Neuronal stem cell (in vitro differentiated cells): ENCODE measurements around the gene KDM4B.

Source experiments
- DNase-seq: peaks from one replicate; pipeline ENCODE4 v3.0.0-alpha.2; 2013; ENCODE audit warnings: low spot score
- H2AFZ ChIP-seq: one replicate; pipeline ENCODE4 v1.6.1; 2013; ENCODE audit warnings: mild to moderate bottlenecking, low read length, inconsistent platforms
- H2AK5ac ChIP-seq: 2 replicates; pipeline ENCODE4 v1.6.1; 2013; ENCODE audit warnings: low read depth, mild to moderate bottlenecking, inconsistent platforms, low read length, moderate library complexity, mixed read lengths
- H2BK120ac ChIP-seq: 2 replicates; pipeline ENCODE4 v1.6.1; 2013; ENCODE audit warnings: low read depth, mild to moderate bottlenecking, inconsistent platforms, low read length, moderate library complexity, mixed read lengths
- H2BK12ac ChIP-seq: one replicate; pipeline ENCODE4 v1.6.1; 2013; ENCODE audit warnings: low read length, inconsistent platforms
- H2BK15ac ChIP-seq: 2 replicates; pipeline ENCODE4 v1.6.1; 2013; ENCODE audit warnings: mild to moderate bottlenecking, low read length, inconsistent platforms, mixed read lengths
- H2BK5ac ChIP-seq: one replicate; pipeline ENCODE4 v1.6.1; 2013; ENCODE audit warnings: inconsistent platforms, mild to moderate bottlenecking, low read length, moderate library complexity
- H3K14ac ChIP-seq: one replicate; pipeline ENCODE4 v1.6.1; 2013; ENCODE audit warnings: low read length, inconsistent platforms
- H3K18ac ChIP-seq: 2 replicates; pipeline ENCODE4 v1.6.1; 2013; ENCODE audit warnings: low read length, inconsistent platforms
- H3K23ac ChIP-seq: 2 replicates; pipeline ENCODE4 v1.6.1; 2013; ENCODE audit warnings: low read depth, mild to moderate bottlenecking, mixed read lengths, low read length, inconsistent platforms; ENCODE audit not compliant: poor library complexity
- H3K27ac ChIP-seq: replicated peaks from 3 replicates; pipeline ENCODE4 v1.5.1; 2013; ENCODE audit warnings: low read length, inconsistent platforms
- H3K27me3 ChIP-seq, 3 experiments: 2 replicates each; pipeline ENCODE4 v1.6.1; 2013; ENCODE audit warnings: low read length in 3 of 3, mild to moderate bottlenecking in 2 of 3, inconsistent platforms in 1 of 3, low read depth in 1 of 3, mixed read lengths in 1 of 3, moderate library complexity in 1 of 3; ENCODE audit not compliant: control insufficient read depth in 3 of 3, insufficient read depth in 3 of 3
- H3K36me3 ChIP-seq, 2 donors: replicated peaks in 1 of 2; 2 replicates each; pipeline ENCODE4 v1.6.1; 2013; ENCODE audit warnings: low read length in 2 of 2; ENCODE audit not compliant: control insufficient read depth in 2 of 2, insufficient read depth in 2 of 2
- H3K4ac ChIP-seq: 2 replicates; pipeline ENCODE4 v1.6.1; 2013; ENCODE audit warnings: inconsistent platforms, mild to moderate bottlenecking, low read length, moderate library complexity
- H3K4me1 ChIP-seq, 2 donors: 1 replicate in 1 of 2; 2 replicates in 1 of 2; pipeline ENCODE4 v1.6.1; 2013; ENCODE audit warnings: low read length in 2 of 2, low read depth in 1 of 2; ENCODE audit not compliant: control insufficient read depth in 2 of 2, insufficient read depth in 1 of 2
- H3K4me2 ChIP-seq: one replicate; pipeline ENCODE4 v1.6.1; 2013; ENCODE audit warnings: mild to moderate bottlenecking, low read length, inconsistent platforms; ENCODE audit not compliant: insufficient read depth, poor library complexity, severe bottlenecking
- H3K4me3 ChIP-seq, 2 donors: 2 replicates each; pipeline ENCODE4 v1.5.1; 2013; ENCODE audit warnings: low read length in 2 of 2, mild to moderate bottlenecking in 2 of 2, inconsistent platforms in 1 of 2, moderate library complexity in 1 of 2
- H3K79me1 ChIP-seq: one replicate; pipeline ENCODE4 v1.6.1; 2013; ENCODE audit warnings: low read depth, mild to moderate bottlenecking, inconsistent platforms, low read length, moderate library complexity
- H3K9ac ChIP-seq: one replicate; pipeline ENCODE4 v1.6.1; 2013; ENCODE audit warnings: mild to moderate bottlenecking, low read depth, low read length, inconsistent platforms; ENCODE audit not compliant: poor library complexity
- H3K9me3 ChIP-seq, 2 donors: replicated peaks in 1 of 2; 2 replicates each; pipeline versions ENCODE3 to v1.6.1; 2013; ENCODE audit warnings: low read length in 2 of 2, mild to moderate bottlenecking in 2 of 2, inconsistent platforms in 1 of 2, low read depth in 1 of 2, mixed read lengths in 1 of 2, moderate library complexity in 1 of 2; ENCODE audit not compliant: control insufficient read depth in 2 of 2, insufficient read depth in 1 of 2
- H4K8ac ChIP-seq: one replicate; pipeline ENCODE4 v1.6.1; 2013; ENCODE audit warnings: low read depth, mild to moderate bottlenecking, inconsistent platforms, low read length, moderate library complexity
- H4K91ac ChIP-seq: one replicate; pipeline ENCODE4 v1.6.1; 2013; ENCODE audit warnings: low read length, low read depth, mild to moderate bottlenecking, inconsistent platforms; ENCODE audit not compliant: poor library complexity
- WGBS, 2 donors: extraction: QIAGEN DNeasy Blood & Tissue Kit; methylation state at CpG; one replicate each; pipeline ENCODE4 v1.1.7; 2013; ENCODE audit warnings: missing lambda C conversion rate in 2 of 2, mixed read lengths in 1 of 2; ENCODE audit not compliant: insufficient read length in 2 of 2, insufficient replicate concordance in 1 of 2; ENCODE audit errors: extremely low coverage in 2 of 2; 5-methylcytosine and 5-hydroxymethylcytosine counted together

Gene KDM4B

DNA sequence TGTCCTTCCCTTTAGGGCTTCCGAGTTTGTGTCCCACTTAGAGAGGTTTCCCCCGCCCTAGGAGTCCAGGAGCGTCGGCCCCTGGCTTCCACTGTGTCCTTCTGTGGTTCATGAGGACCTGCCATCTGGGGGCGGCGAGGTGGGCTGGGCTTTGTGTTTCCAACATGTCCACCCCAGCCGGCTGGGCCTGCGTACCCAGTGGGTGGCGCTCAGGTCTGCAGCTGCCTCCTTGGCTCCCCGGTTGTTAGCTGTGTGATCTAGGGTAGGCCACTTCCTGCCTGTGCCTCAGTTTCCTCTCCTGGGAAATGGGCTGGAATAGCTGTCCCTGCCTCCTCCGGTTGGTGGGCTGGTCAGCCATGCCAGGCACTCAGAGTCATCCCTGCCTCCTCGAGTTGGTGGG is 28.4 kb downstream of the KDM4B start:
- Histone ChIP-seq H3K14ac (no peak overlapping the region), H4K91ac (no peak overlapping the region), H3K27me3 (no peaks in the 10 kb centered on the region), H2BK120ac (peak overlapping the region; percentile 39), H3K27ac (no peak overlapping the region), H2BK15ac (no peak overlapping the region), H3K4ac (no peak overlapping the region), H3K4me2 (no peak overlapping the region), H2AFZ (no peak overlapping the region), H3K79me1 (peaks cover 11% of the 10 kb centered on the region), H3K4me1 (peaks cover 0 to 3% of the 10 kb centered on the region in 2 donors), H3K18ac (no peak overlapping the region), H2BK5ac (peak overlapping the region; percentile 39), H3K9ac (no peak overlapping the region), H3K9me3 (peaks cover 0 to 8% of the 10 kb centered on the region in 2 donors), H3K23ac (peak overlapping the region; percentile 85), H2BK12ac (no peak overlapping the region), H3K4me3 (no peak overlapping the region), H2AK5ac (no peak overlapping the region), H4K8ac (no peak overlapping the region), H3K36me3 (peaks cover 3 to 45% of the 10 kb centered on the region in 2 donors)
- no CpG with 5 or more reads among the region's 12 CpGs for WGBS, 2 donors
- DNase-seq = no peak

DNA sequence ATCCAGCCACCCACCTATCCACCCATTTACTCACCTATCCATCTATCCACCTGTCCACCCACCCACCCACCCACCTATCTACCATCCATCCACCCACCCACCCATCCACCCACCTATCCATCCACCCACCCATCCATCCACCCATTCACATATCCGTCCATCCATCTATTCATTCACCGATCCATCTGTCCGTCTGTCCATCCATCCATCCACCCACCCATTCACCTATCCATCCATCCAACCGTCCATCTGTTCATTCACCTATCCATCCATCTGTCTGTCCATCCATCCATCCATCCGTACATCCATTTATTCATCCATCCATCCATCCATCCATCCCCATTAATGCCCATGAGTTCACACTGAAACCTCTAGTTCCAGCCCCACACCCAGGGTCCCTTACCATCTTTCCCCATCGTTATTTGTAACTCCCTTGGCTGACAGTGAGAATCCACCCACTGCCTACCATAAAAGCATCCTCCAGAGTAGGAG is 31.3 kb downstream of the KDM4B start:
- Histone ChIP-seq H2BK15ac (no peak overlapping the region), H2AFZ (no peak overlapping the region), H4K8ac (no peak overlapping the region), H2AK5ac (no peak overlapping the region), H3K4ac (no peak overlapping the region), H3K23ac (no peak overlapping the region), H3K9ac (no peak overlapping the region), H3K14ac (no peak overlapping the region), H3K79me1 (peaks cover 21% of the 10 kb centered on the region), H3K36me3 (peaks cover 3 to 32% of the 10 kb centered on the region in 2 donors), H3K4me1 (peaks cover 0 to 3% of the 10 kb centered on the region in 2 donors), H3K27ac (no peak overlapping the region), H3K4me2 (no peak overlapping the region), H3K18ac (no peak overlapping the region), H2BK12ac (no peak overlapping the region), H2BK120ac (no peak overlapping the region), H3K9me3 (peaks cover 0 to 8% of the 10 kb centered on the region in 2 donors), H2BK5ac (no peak overlapping the region), H3K27me3 (no peaks in the 10 kb centered on the region), H3K4me3 (no peak overlapping the region), H4K91ac (no peak overlapping the region)
- no CpG with 5 or more reads among the region's 6 CpGs for WGBS, 2 donors
- no peak for DNase-seq

DNA sequence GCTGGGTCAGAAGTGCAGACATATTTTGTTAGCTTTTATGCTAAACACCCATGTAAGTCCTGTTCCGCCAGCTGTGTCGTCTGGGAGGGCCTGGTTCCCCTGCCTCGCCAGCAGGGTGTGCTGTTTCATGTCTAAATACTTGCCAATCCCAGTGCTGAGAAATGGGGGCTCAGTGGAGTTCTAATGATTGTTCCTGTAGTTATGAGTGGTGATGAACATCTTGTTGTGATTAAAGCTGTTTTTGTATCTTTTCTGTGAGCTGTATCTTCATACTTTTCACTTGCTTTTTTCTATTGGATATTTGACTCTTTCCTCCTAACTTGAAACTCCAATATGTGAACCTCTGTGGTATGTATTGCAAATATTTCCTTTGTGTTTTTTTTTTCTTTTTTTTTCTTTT is 32.7 kb downstream of the KDM4B start:
- H2AK5ac ChIP-seq = no peak overlapping the region
- H3K27me3 ChIP-seq = no peaks in the 10 kb centered on the region
- no peak overlapping the region for H3K27ac ChIP-seq
- H3K9ac ChIP-seq = no peak overlapping the region
- H3K4me2 ChIP-seq = no peak overlapping the region
- H2BK12ac ChIP-seq = no peak overlapping the region
- peaks cover 0 to 3% of the 10 kb centered on the region in 2 donors for H3K4me1 ChIP-seq
- no peak overlapping the region for H3K4ac ChIP-seq
- no peak overlapping the region for H4K8ac ChIP-seq
- H2BK120ac ChIP-seq = no peak overlapping the region
- no peak overlapping the region for H3K14ac ChIP-seq
- DNase-seq = no peak
- H2AFZ ChIP-seq = no peak overlapping the region
- H3K23ac ChIP-seq = no peak overlapping the region
- no peak overlapping the region for H2BK5ac ChIP-seq
- H3K4me3 ChIP-seq = no peak overlapping the region
- H3K9me3 ChIP-seq = peaks cover 0 to 8% of the 10 kb centered on the region in 2 donors
- no CpG with 5 or more reads among the region's 3 CpGs for WGBS, 2 donors
- H3K36me3 ChIP-seq = peaks cover 3 to 25% of the 10 kb centered on the region in 2 donors
- H3K79me1 ChIP-seq = peaks cover 21% of the 10 kb centered on the region
- H2BK15ac ChIP-seq = no peak overlapping the region
- no peak overlapping the region for H4K91ac ChIP-seq
- H3K18ac ChIP-seq = no peak overlapping the region

DNA sequence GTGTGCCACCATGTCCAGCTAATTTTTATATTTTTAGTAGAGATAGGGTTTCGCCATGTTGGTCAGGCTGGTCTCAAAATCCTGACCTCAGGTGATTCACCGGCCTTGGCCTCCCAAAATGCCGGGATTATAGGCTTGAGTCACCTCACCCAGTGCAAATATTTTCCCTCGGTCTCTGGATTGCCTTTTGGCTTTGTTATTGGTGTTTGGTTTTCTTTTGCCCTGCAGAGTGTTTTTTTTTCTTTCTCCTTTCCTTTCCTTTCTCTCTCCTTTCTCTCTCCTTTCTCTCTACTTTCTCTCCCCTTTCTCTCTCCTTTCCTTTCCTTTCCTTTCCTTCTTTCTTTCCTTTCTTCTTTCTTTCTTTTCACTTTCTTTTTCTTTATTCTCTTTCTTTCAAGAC is 33.2 kb downstream of the KDM4B start:
- Histone ChIP-seq H3K36me3 (peaks cover 3 to 20% of the 10 kb centered on the region in 2 donors), H3K4ac (no peak overlapping the region), H3K4me3 (no peak overlapping the region), H3K79me1 (peaks cover 19% of the 10 kb centered on the region), H3K4me1 (peaks cover 0 to 3% of the 10 kb centered on the region in 2 donors), H2BK12ac (no peak overlapping the region), H3K18ac (no peak overlapping the region), H2BK120ac (no peak overlapping the region), H3K27ac (no peak overlapping the region), H2AK5ac (no peak overlapping the region), H4K8ac (no peak overlapping the region), H2BK5ac (no peak overlapping the region), H3K27me3 (no peaks in the 10 kb centered on the region), H4K91ac (no peak overlapping the region), H2AFZ (no peak overlapping the region), H3K4me2 (no peak overlapping the region), H3K23ac (no peak overlapping the region), H3K14ac (no peak overlapping the region), H2BK15ac (no peak overlapping the region), H3K9me3 (peaks cover 0 to 8% of the 10 kb centered on the region in 2 donors), H3K9ac (no peak overlapping the region)
- no peak for DNase-seq
- WGBS, 2 donors = no CpG with 5 or more reads among the region's 4 CpGs
